ENCODE data around the gene CC2D1A. TPM values are rescaled to one million over a fixed set of nuclear protein-coding genes. Genes with fewer than 3 reads are reported as not detected.

CC2D1A gene
- total RNA-seq: 100 to 1,000 TPM; 113 to 294 (median 177) TPM

- WGBS, 2 donors (ENCODE audit: low coverage in 1 of 2): 17 to 57% methylated on average over 5 to 66 of the region's 86 CpGs
- no peaks in the 10 kb centered on the region for H3K9me3 ChIP-seq
- H3K27me3 ChIP-seq: no peaks in the 10 kb centered on the region
- peak in 1 of 5 experiments; percentile 23 for TF ChIP-seq CTCF (IDR thresholded peaks at IDR 0.05)
- TF ChIP-seq POLR2AphosphoS5 (IDR thresholded peaks at IDR 0.05): peak; percentile 56 to 93 (median 93)
- TF ChIP-seq POLR2A (IDR thresholded peaks at IDR 0.05): peak; percentile 86
- TF ChIP-seq EP300 (IDR thresholded peaks at IDR 0.05; ENCODE audit: low read depth): no peak
- H3K27ac ChIP-seq: peak within 1 kb of the TSS; percentile 87 to 96 (median 92)
- DNase-seq: peak; percentile 96
- H3K4me1 ChIP-seq: peaks cover 6 to 41% (median 31%) of the 10 kb centered on the region in 4 donors
- intact Hi-C loops (cut with DNase I; ENCODE audit: low total_unique reads): no loop called here
- peak within 1 kb of the TSS; percentile 67 to 93 (median 81) for H3K4me3 ChIP-seq
- in situ Hi-C loops (cut with MboI; ENCODE audit: low pct_ligation_motif_present in 1 of 4, low pct_unique_long_range_greater_than_20kb in 1 of 4, low sequenced_read_pairs in 3 of 4): no loop called here
- H3K36me3 ChIP-seq: peaks cover 0 to 5% (median 3%) of the 10 kb centered on the region in 4 donors
Measured at GRCh38 chr19:13905634-13906520, at the start of gene CC2D1A, which contains the start of gene BRME1. TSS of gene CC2D1A (plus strand) at chr19:13906201. CDS start at chr19:13906442, 241 bp downstream. TSS of gene BRME1 (minus strand) at chr19:13906117. CDS start at chr19:13904892, 1,225 bp downstream.

- Histone ChIP-seq H3K4me3 (no peak overlapping the region), H3K27ac (peak overlapping the region; percentile 72 to 99 (median 77)), H3K36me3 (no peaks in the 10 kb centered on the region), H3K9me3 (no peaks in the 10 kb centered on the region), H3K27me3 (no peaks in the 10 kb centered on the region), H3K4me1 (peaks cover 3 to 27% (median 14%) of the 10 kb centered on the region in 4 donors)
- no peak for DNase-seq
- no peak for TF ChIP-seq POLR2A (IDR thresholded peaks at IDR 0.05)
- TF ChIP-seq EP300 (IDR thresholded peaks at IDR 0.05; ENCODE audit: low read depth): no peak
- TF ChIP-seq CTCF (IDR thresholded peaks at IDR 0.05): no peak
- no peak for TF ChIP-seq POLR2AphosphoS5 (IDR thresholded peaks at IDR 0.05)
- in situ Hi-C loops (cut with MboI; ENCODE audit: low pct_ligation_motif_present in 1 of 4, low pct_unique_long_range_greater_than_20kb in 1 of 4, low sequenced_read_pairs in 3 of 4): loop anchor here in 3 of 4 donors (25.0 kb wide), 3 partner anchors 94 to 269 kb away; partner anchors contain the start of genes C19orf53 (in 1 of the 3) and MRI1 (in 1 of the 3)
- WGBS, 2 donors (ENCODE audit: low coverage in 1 of 2): 47 to 54% methylated on average over 2 of the region's 2 CpGs
- intact Hi-C loops (cut with DNase I; ENCODE audit: low total_unique reads): no loop called here
Measured at GRCh38 chr19:13856497-13856896, 49.5 kb upstream of the CC2D1A start.

GRCh38 chr19:13859361-13859880 lies 46.6 kb upstream of the CC2D1A start:
- H3K4me3 ChIP-seq: no peak overlapping the region
- TF ChIP-seq CTCF (IDR thresholded peaks at IDR 0.05): no peak
- no peak overlapping the region for H3K27ac ChIP-seq
- 94 to 100% methylated on average over 1 to 3 of the region's 3 CpGs for WGBS, 2 donors (ENCODE audit: low coverage in 1 of 2)
- no peak for DNase-seq
- in situ Hi-C loops (cut with MboI; ENCODE audit: low pct_ligation_motif_present in 1 of 4, low pct_unique_long_range_greater_than_20kb in 1 of 4, low sequenced_read_pairs in 3 of 4) (loop anchor here in 3 of 4 donors (25.0 kb wide), 3 partner anchors 97 to 272 kb away; partner anchors contain the start of genes C19orf53 (in 1 of the 3) and MRI1 (in 1 of the 3)), intact Hi-C loops (cut with DNase I; ENCODE audit: low total_unique reads) (no loop called here)
- no peaks in the 10 kb centered on the region for H3K9me3 ChIP-seq
- H3K4me1 ChIP-seq: peaks cover 0 to 24% (median 10%) of the 10 kb centered on the region in 4 donors
- no peaks in the 10 kb centered on the region for H3K36me3 ChIP-seq
- no peaks in the 10 kb centered on the region for H3K27me3 ChIP-seq
